Glutamatergic neuron (in vitro differentiated cells): Measurements from ENCODE around the gene CASQ2. TPM values are rescaled to one million over a fixed set of nuclear protein-coding genes. Genes with fewer than 3 reads are reported as not detected.

Source experiments
- DNase-seq: peaks from one replicate; pipeline ENCODE4 v3.0.0; 2022
- H3K27ac Mint-ChIP-seq: one replicate; pipeline ENCODE4 v1.8.0; 2020; ENCODE audit warnings: mild to moderate bottlenecking, mixed read lengths, inconsistent platforms; ENCODE audit not compliant: unreplicated experiment
- H3K27me3 Mint-ChIP-seq: one replicate; pipeline ENCODE4 v1.8.0; 2020; ENCODE audit warnings: mild to moderate bottlenecking, moderate library complexity, mixed read lengths, inconsistent platforms; ENCODE audit not compliant: unreplicated experiment
- H3K36me3 Mint-ChIP-seq: one replicate; pipeline ENCODE4 v1.8.0; 2020; ENCODE audit warnings: mild to moderate bottlenecking, mixed read lengths, inconsistent platforms; ENCODE audit not compliant: unreplicated experiment
- H3K4me1 Mint-ChIP-seq: one replicate; pipeline ENCODE4 v1.8.0; 2020; ENCODE audit warnings: mild to moderate bottlenecking, low read depth, mixed read lengths, inconsistent platforms; ENCODE audit not compliant: unreplicated experiment
- H3K4me3 Mint-ChIP-seq: one replicate; pipeline ENCODE4 v1.8.0; 2020; ENCODE audit warnings: mild to moderate bottlenecking, mixed read lengths, inconsistent platforms; ENCODE audit not compliant: unreplicated experiment
- H3K9me3 Mint-ChIP-seq: one replicate; pipeline ENCODE4 v1.8.0; 2020; ENCODE audit warnings: mild to moderate bottlenecking, moderate library complexity, mixed read lengths, inconsistent platforms; ENCODE audit not compliant: unreplicated experiment
- total RNA-seq: library from RNA; stranded (reverse); fragmentation: NEBNext Ultra II Directional; extraction: Animal tissue kit (Norgen Biotek cat#: 25700); gene quantifications from one replicate; pipeline ENCODE4 v1.2.1, GENCODE V29; 2021; ENCODE audit not compliant: unreplicated experiment
- TF ChIP-seq, protein P1 (sequence below): fragments of 200-600 bp; sonication (generic); IDR thresholded peaks from one replicate; pipeline ENCODE4 v1.5.0; 2021; ENCODE audit not compliant: partially characterized antibody, unreplicated experiment

Gene CASQ2
- total RNA-seq, 1 donor from 2014 or later = not detected

- Mint-ChIP-seq H3K27me3 (no peaks in the 10 kb centered on the region), H3K4me1 (no peaks in the 10 kb centered on the region), H3K27ac (no peak overlapping the region), H3K9me3 (peaks cover 2% of the 10 kb centered on the region), H3K36me3 (peaks cover 2% of the 10 kb centered on the region), H3K4me3 (no peak overlapping the region)
- DNase-seq = no peak
- TF ChIP-seq, protein P1, sequence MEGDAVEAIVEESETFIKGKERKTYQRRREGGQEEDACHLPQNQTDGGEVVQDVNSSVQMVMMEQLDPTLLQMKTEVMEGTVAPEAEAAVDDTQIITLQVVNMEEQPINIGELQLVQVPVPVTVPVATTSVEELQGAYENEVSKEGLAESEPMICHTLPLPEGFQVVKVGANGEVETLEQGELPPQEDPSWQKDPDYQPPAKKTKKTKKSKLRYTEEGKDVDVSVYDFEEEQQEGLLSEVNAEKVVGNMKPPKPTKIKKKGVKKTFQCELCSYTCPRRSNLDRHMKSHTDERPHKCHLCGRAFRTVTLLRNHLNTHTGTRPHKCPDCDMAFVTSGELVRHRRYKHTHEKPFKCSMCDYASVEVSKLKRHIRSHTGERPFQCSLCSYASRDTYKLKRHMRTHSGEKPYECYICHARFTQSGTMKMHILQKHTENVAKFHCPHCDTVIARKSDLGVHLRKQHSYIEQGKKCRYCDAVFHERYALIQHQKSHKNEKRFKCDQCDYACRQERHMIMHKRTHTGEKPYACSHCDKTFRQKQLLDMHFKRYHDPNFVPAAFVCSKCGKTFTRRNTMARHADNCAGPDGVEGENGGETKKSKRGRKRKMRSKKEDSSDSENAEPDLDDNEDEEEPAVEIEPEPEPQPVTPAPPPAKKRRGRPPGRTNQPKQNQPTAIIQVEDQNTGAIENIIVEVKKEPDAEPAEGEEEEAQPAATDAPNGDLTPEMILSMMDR = no peak
These were observed 23.8 kb downstream of the CASQ2 start for GRCh38 chr1:115744646-115745275.

DNA sequence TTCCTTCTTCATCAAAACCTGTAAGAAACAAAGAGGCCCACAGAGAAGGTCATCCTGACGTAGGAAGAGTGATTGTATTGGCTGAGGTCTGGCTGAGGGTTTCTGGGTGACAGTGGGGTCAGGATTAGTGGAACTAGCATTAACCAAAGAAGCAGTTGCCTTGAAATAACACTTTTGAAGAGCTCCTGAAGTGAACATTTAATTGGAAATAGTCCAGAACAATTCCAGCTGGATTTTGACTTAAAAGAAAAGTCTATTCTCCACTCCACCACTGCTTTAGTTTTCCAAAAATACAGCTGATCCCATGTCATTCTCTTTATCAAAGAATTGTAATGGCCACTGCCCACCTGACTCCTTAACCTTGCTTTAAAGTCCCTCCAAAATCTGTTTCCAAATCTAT, 27.7 kb downstream of the CASQ2 start:
- Mint-ChIP-seq H3K36me3 (no peaks in the 10 kb centered on the region), H3K27ac (no peak overlapping the region), H3K27me3 (no peaks in the 10 kb centered on the region), H3K9me3 (peaks cover 2% of the 10 kb centered on the region), H3K4me1 (no peaks in the 10 kb centered on the region), H3K4me3 (no peak overlapping the region)
- TF ChIP-seq, protein P1 = no peak
- no peak for DNase-seq

DNA sequence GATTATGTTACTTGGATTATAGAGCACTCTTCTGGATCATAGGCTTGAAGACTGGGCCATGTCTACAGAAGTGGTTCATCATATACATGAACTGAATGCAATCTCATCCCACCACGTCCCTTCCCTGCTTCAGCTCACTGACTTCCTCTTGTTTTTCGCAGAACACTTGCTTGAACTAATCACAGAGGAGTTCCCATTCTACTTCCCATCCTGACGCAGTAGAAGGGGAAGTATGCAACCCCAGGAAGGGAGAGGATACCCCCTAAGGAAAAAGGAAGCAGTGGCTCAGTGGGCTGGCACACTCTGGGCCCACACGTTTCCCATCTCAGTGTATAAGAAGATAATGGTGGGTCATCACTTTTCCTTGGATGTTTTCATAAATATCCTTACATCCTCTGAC, 36.2 kb downstream of the CASQ2 start:
- TF ChIP-seq, protein P1 = no peak
- no peak for DNase-seq
- peaks cover 2% of the 10 kb centered on the region for H3K4me1 Mint-ChIP-seq
- no peaks in the 10 kb centered on the region for H3K36me3 Mint-ChIP-seq
- H3K4me3 Mint-ChIP-seq = no peak overlapping the region
- no peak overlapping the region for H3K27ac Mint-ChIP-seq
- no peaks in the 10 kb centered on the region for H3K27me3 Mint-ChIP-seq
- no peaks in the 10 kb centered on the region for H3K9me3 Mint-ChIP-seq

GRCh38 chr1:115729756-115730155, 38.8 kb downstream of the CASQ2 start:
- Mint-ChIP-seq H3K4me1 (peaks cover 2% of the 10 kb centered on the region), H3K27ac (no peak overlapping the region), H3K36me3 (no peaks in the 10 kb centered on the region), H3K27me3 (no peaks in the 10 kb centered on the region), H3K9me3 (no peaks in the 10 kb centered on the region), H3K4me3 (no peak overlapping the region)
- TF ChIP-seq, protein P1 = no peak
- no peak for DNase-seq

- DNase-seq = no peak
- Mint-ChIP-seq H3K27me3 (peaks cover 2% of the 10 kb centered on the region), H3K36me3 (no peaks in the 10 kb centered on the region), H3K4me1 (peaks cover 5% of the 10 kb centered on the region), H3K27ac (no peak overlapping the region), H3K9me3 (no peaks in the 10 kb centered on the region), H3K4me3 (no peak overlapping the region)
- TF ChIP-seq, protein P1 = no peak
These were observed 40.2 kb downstream of the CASQ2 start for GRCh38 chr1:115728341-115728740.
